C4-2B (cell line): ENCODE measurements around the gene SIRT3.

Experiments
- CTCF ChIP-seq: fragments of 450-650 bp; conservative IDR thresholded peaks from 2 replicates; pipeline ENCODE4 v1.5.1; 2017; ENCODE audit warnings: mild to moderate bottlenecking
- ZFX ChIP-seq: fragments of 450-650 bp; IDR thresholded peaks from 2 replicates; pipeline ENCODE4 v1.6.1; 2017

GRCh38 chr11:224424-224823 is 11.7 kb downstream of the SIRT3 start:
- TF ChIP-seq CTCF = no peak
- TF ChIP-seq ZFX = no peak
